Measurements from ENCODE around the gene HNF1A. TPM values are rescaled to one million over a fixed set of nuclear protein-coding genes. Genes with fewer than 3 reads are reported as not detected.

Gene HNF1A
- total and polyA plus RNA-seq, 9 of the 15 experiments (the other 6 are each of a cell fraction or from before 2014, with no cell fraction given) = not detected

GRCh38 chr12:120994059-120994458 lies 15.7 kb downstream of the HNF1A start:
- ChIA-PET POLR2A (no interaction called here), CTCF (ENCODE audit: low intra/inter-chr PET ratio) (no interaction called here)
- Histone ChIP-seq H3K27ac (ENCODE audit: extremely low read depth, low read depth, low read length) (no peak overlapping the region), H3K27me3 (ENCODE audit: control insufficient read depth in 2 of 2, insufficient read depth in 2 of 2, low read length in 2 of 2) (peaks cover 3 to 37% of the 10 kb centered on the region in 2 experiments; a peak in 3 of 5 replicates), H4K20me1 (replicated peaks; ENCODE audit: control insufficient read depth, insufficient read depth, low read length) (no peaks in the 10 kb centered on the region; the same call in 1 of the 2 replicates), H2AFZ (ENCODE audit: low read depth, low read length) (no peak overlapping the region), H3K4me3 (no peak overlapping the region), H3K4me2 (ENCODE audit: insufficient read depth, low read length) (no peak overlapping the region), H3K9me1 (ENCODE audit: control insufficient read depth, insufficient read depth, low read length) (no peaks in the 10 kb centered on the region), H3K36me3 (ENCODE audit: control insufficient read depth, insufficient read depth, low read length) (no peaks in the 10 kb centered on the region), H3K79me2 (ENCODE audit: control insufficient read depth, insufficient read depth, low read length) (no peaks in the 10 kb centered on the region), H3K4me1 (replicated peaks in 1 of 2; ENCODE audit: control insufficient read depth in 2 of 2, insufficient read depth in 2 of 2, low read length in 2 of 2) (peaks cover 0 to 6% of the 10 kb centered on the region in 2 experiments; a peak in 1 of 5 replicates), H3K9me3 (replicated peaks; ENCODE audit: control insufficient read depth, insufficient read depth, low read depth, low read length) (no peaks in the 10 kb centered on the region), H3K9ac (ENCODE audit: insufficient read depth in 1 of 2, low read depth in 2 of 2, low read length in 2 of 2) (no peak overlapping the region)
- no TSS peak for BruUV-seq (replicated peaks)
- TF ChIP-seq ATF1 (CRISPR knock-in tag; IDR thresholded peaks at IDR 0.05) (no peak), ATF1 (tag; IDR thresholded peaks at IDR 0.05) (no peak), RBM39 (optimal IDR thresholded peaks at IDR 0.05; ENCODE audit: low read depth, low read length) (no peak), CREB3 (tag; conservative IDR thresholded peaks at IDR 0.05; ENCODE audit: low read depth) (no peak), PHTF2 (CRISPR knock-in tag; IDR thresholded peaks at IDR 0.05) (no peak), ZNF311 (CRISPR knock-in tag; IDR thresholded peaks at IDR 0.05) (no peak), DNMT1 (IDR thresholded peaks at IDR 0.05) (no peak), NELFE (IDR thresholded peaks at IDR 0.05; ENCODE audit: insufficient read depth, insufficient read length) (no peak), TAF9B (IDR thresholded peaks at IDR 0.05; ENCODE audit: partially characterized antibody) (no peak), SMAD3 (CRISPR knock-in tag; conservative IDR thresholded peaks at IDR 0.05) (no peak), HLTF (IDR thresholded peaks at IDR 0.05) (no peak), ZNF146 (CRISPR knock-in tag; IDR thresholded peaks at IDR 0.05; ENCODE audit: unreplicated experiment) (no peak)
- in situ Hi-C loops (cut with MboI) (no loop called here), intact Hi-C loops (cut with micrococcal nuclease) (no loop called here)
- ATAC-seq = no peak
- 31% methylated on average over 9 of the region's 15 CpGs for WGBS (ENCODE audit: insufficient coverage, low coverage, missing lambda C conversion rate)
- DNase-seq (ENCODE audit: extremely low read depth in 1 of 4, low spot score in 3 of 4) = no peak
- FAIRE-seq = no peak

All from K562 (cell line).